Hepatocyte (in vitro differentiated cells): ENCODE measurements around the gene NRCAM. TPM values are rescaled to one million over a fixed set of nuclear protein-coding genes. Genes with fewer than 3 reads are reported as not detected.

Source experiments
- DNase-seq: peaks from one replicate; pipeline ENCODE4 v3.0.0-alpha.2; 2016; ENCODE audit warnings: low spot score
- H2AFZ ChIP-seq: fragments of 200-600 bp; sonication (generic); 2 replicates; pipeline ENCODE4 v1.6.0; 2016; ENCODE audit warnings: antibody characterized with exemption, mild to moderate bottlenecking
- H3K27ac ChIP-seq: fragments of 200-600 bp; sonication (generic); 2 replicates; pipeline ENCODE4 v1.5.1; 2016; ENCODE audit warnings: mild to moderate bottlenecking
- H3K27me3 ChIP-seq: fragments of 200-600 bp; sonication (generic); 2 replicates; pipeline ENCODE4 v1.6.1; 2016
- H3K36me3 ChIP-seq: fragments of 200-600 bp; sonication (generic); replicated peaks from 2 replicates; pipeline ENCODE4 v1.5.1; 2016; ENCODE audit warnings: low read depth; ENCODE audit not compliant: insufficient read depth
- H3K4me1 ChIP-seq: fragments of 200-600 bp; sonication (generic); 2 replicates; pipeline ENCODE4 v1.5.1; 2016; ENCODE audit warnings: mild to moderate bottlenecking, moderate library complexity; ENCODE audit not compliant: insufficient read depth
- H3K4me2 ChIP-seq: fragments of 200-600 bp; sonication (generic); 2 replicates; pipeline ENCODE4 v1.6.0; 2016
- H3K4me3 ChIP-seq: fragments of 200-600 bp; sonication (generic); 2 replicates; pipeline ENCODE4 v1.5.1; 2016; ENCODE audit warnings: mild to moderate bottlenecking
- H3K79me2 ChIP-seq: fragments of 200-600 bp; sonication (generic); 2 replicates; pipeline ENCODE4 v1.6.0; 2017; ENCODE audit warnings: mild to moderate bottlenecking
- H3K9me2 ChIP-seq: fragments of 200-600 bp; sonication (generic); replicated peaks from 2 replicates; pipeline ENCODE4 v1.6.0; 2017; ENCODE audit warnings: mild to moderate bottlenecking; ENCODE audit not compliant: insufficient read depth
- H3K9me3 ChIP-seq: fragments of 200-600 bp; sonication (generic); 2 replicates; pipeline ENCODE4 v1.5.1; 2016; ENCODE audit warnings: low read depth, mild to moderate bottlenecking
- H4K20me1 ChIP-seq: fragments of 200-600 bp; sonication (generic); 2 replicates; pipeline ENCODE4 v1.6.0; 2016; ENCODE audit warnings: mild to moderate bottlenecking; ENCODE audit not compliant: insufficient read depth, poor library complexity, severe bottlenecking
- EZH2 ChIP-seq: fragments of 200-600 bp; sonication (generic); IDR thresholded peaks from 2 replicates; pipeline ENCODE4 v1.6.1; 2016; ENCODE audit warnings: antibody characterized with exemption, mild to moderate bottlenecking, borderline replicate concordance
- EZH2phosphoT487 ChIP-seq: fragments of 200-600 bp; sonication (generic); IDR thresholded peaks from one replicate; pipeline ENCODE4 v1.6.1; 2018; ENCODE audit warnings: antibody characterized with exemption, mild to moderate bottlenecking, low read depth, moderate library complexity; ENCODE audit not compliant: unreplicated experiment, severe bottlenecking
- WGBS: methylation state at CpG from one replicate; pipeline ENCODE4 v1.1.6; 2016; ENCODE audit warnings: low lambda C conversion rate; ENCODE audit errors: missing lambda C conversion rate; 5-methylcytosine and 5-hydroxymethylcytosine counted together
- polyA plus RNA-seq: library from polyadenylated mRNA; unstranded; fragments of >200 nt; fragmentation: Nextera tagmentation; extraction: Ambion mirVana; gene quantifications from 2 replicates; pipeline ENCODE4 v1.2.1, GENCODE V29; 2016
- total RNA-seq: library from RNA; depleted of rRNA; stranded (reverse); fragments of >200 nt; gene quantifications from 2 replicates; pipeline ENCODE4 v1.2.3, GENCODE V29; 2014
- TF ChIP-seq, protein P1 (sequence below): fragments of 200-600 bp; sonication (generic); IDR thresholded peaks from 2 replicates; pipeline ENCODE4 v1.5.1; 2016; ENCODE audit warnings: antibody characterized with exemption, mild to moderate bottlenecking; ENCODE audit not compliant: poor library complexity

The NRCAM gene
- total and polyA plus RNA-seq, 2 experiments from 2014 or later, result 16.0 to 34.4 TPM

DNA sequence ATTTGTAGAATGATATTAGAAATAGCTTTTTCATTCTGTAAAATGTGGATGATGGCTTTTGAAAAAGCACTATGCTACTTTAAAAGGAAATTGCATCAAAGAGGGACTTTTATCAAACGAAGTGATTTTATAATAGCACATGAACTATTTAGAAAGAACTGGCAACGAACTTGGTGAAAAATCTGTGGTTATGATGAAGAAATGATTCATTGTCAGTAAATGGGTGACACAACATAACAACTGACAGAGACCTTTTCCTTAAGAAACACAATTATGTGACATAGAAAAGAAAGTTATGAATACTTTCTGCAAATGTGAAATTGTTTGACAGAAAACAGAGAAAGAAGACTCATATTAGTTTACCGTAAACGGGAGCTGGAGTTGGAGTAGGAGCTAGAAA is 265.3 kb downstream of the NRCAM start:
- no peak for DNase-seq
- no peaks in the 10 kb centered on the region for H3K27me3 ChIP-seq
- H2AFZ ChIP-seq, result no peak overlapping the region
- no peak overlapping the region for H3K27ac ChIP-seq
- no peaks in the 10 kb centered on the region for H3K4me1 ChIP-seq
- no peaks in the 10 kb centered on the region for H4K20me1 ChIP-seq
- H3K9me3 ChIP-seq, result no peaks in the 10 kb centered on the region
- WGBS, result 88% methylated on average over 4 of the region's 4 CpGs
- no peaks in the 10 kb centered on the region for H3K36me3 ChIP-seq
- H3K9me2 ChIP-seq, result no peaks in the 10 kb centered on the region
- H3K79me2 ChIP-seq, result no peaks in the 10 kb centered on the region
- H3K4me2 ChIP-seq, result no peak overlapping the region
- TF ChIP-seq EZH2, result no peak
- TF ChIP-seq, protein P1, sequence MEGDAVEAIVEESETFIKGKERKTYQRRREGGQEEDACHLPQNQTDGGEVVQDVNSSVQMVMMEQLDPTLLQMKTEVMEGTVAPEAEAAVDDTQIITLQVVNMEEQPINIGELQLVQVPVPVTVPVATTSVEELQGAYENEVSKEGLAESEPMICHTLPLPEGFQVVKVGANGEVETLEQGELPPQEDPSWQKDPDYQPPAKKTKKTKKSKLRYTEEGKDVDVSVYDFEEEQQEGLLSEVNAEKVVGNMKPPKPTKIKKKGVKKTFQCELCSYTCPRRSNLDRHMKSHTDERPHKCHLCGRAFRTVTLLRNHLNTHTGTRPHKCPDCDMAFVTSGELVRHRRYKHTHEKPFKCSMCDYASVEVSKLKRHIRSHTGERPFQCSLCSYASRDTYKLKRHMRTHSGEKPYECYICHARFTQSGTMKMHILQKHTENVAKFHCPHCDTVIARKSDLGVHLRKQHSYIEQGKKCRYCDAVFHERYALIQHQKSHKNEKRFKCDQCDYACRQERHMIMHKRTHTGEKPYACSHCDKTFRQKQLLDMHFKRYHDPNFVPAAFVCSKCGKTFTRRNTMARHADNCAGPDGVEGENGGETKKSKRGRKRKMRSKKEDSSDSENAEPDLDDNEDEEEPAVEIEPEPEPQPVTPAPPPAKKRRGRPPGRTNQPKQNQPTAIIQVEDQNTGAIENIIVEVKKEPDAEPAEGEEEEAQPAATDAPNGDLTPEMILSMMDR, result no peak
- no peak for TF ChIP-seq EZH2phosphoT487
- no peak overlapping the region for H3K4me3 ChIP-seq

DNA sequence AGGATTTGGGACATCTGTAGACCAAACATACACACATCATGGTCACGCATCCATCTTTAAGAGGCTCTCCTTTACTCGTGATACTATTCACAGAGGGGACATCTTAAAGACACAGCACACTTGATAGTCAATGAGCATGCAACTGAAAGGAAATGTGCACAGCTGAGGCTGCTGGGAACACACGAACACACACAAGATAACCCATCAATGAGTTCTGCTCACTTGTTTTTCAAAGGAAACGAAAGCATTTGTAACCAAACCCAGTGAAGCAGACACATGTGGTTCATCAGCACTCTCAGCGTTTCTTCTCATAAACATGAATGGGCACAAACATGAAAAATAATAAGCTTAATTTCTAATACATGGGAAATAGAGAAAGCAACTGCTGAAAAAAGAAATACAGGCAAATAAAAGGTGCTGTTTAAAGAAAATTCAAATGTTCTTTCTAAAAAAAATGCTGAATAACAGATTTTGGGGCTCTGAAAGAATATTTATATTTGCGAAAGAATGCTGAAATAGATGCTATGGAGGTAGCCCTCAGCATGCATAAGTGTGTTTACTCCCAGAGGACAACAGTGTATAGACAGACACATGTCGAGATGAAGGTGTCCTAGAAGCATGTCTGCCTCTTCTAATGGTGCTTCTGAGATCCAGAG is 266.4 kb downstream of the NRCAM start:
- WGBS, result 74% methylated on average over 7 of the region's 7 CpGs

DNA sequence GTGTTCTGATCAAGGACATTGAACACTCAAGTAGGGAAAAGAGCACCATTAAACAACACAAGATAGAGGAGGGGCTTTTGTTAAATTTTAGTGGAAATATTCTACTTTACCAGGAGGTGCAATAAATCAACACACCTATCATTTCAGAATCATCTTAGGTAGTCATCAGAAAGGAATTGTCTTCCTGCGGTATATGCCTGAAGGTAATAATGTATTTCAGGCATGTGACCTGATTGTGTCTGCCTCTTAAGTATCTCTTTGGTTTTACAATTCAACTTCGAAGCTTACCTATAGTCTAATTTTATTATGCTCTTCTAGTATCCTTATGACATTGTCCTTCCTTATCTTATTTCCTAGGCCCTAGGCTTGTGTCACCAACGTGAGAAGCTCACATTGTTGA is 267.5 kb downstream of the NRCAM start:
- H3K9me2 ChIP-seq, result no peaks in the 10 kb centered on the region
- no peak overlapping the region for H3K4me3 ChIP-seq
- no peaks in the 10 kb centered on the region for H3K27me3 ChIP-seq
- WGBS, result 89% methylated on average over 3 of the region's 3 CpGs
- H3K4me1 ChIP-seq, result no peaks in the 10 kb centered on the region
- no peak overlapping the region for H3K4me2 ChIP-seq
- H3K36me3 ChIP-seq, result no peaks in the 10 kb centered on the region
- H3K9me3 ChIP-seq, result no peaks in the 10 kb centered on the region
- no peaks in the 10 kb centered on the region for H3K79me2 ChIP-seq
- no peak for DNase-seq
- TF ChIP-seq EZH2, result no peak
- no peak for TF ChIP-seq EZH2phosphoT487
- TF ChIP-seq, protein P1, result no peak
- H3K27ac ChIP-seq, result no peak overlapping the region
- no peaks in the 10 kb centered on the region for H4K20me1 ChIP-seq
- no peak overlapping the region for H2AFZ ChIP-seq

More for the DNA sequence above, 266.4 kb downstream of the NRCAM start:
- no peak for DNase-seq
- Histone ChIP-seq H3K4me3 (no peak overlapping the region), H2AFZ (no peak overlapping the region), H3K27ac (no peak overlapping the region), H3K9me2 (no peaks in the 10 kb centered on the region), H3K9me3 (no peaks in the 10 kb centered on the region), H3K79me2 (no peaks in the 10 kb centered on the region), H3K27me3 (no peaks in the 10 kb centered on the region), H3K4me2 (no peak overlapping the region), H4K20me1 (no peaks in the 10 kb centered on the region), H3K4me1 (no peaks in the 10 kb centered on the region), H3K36me3 (no peaks in the 10 kb centered on the region)
- TF ChIP-seq, protein P1, result no peak
- TF ChIP-seq EZH2phosphoT487 (no peak), EZH2 (no peak)
